ENCODE data around the gene TARS1.

Gene TARS1

DNA sequence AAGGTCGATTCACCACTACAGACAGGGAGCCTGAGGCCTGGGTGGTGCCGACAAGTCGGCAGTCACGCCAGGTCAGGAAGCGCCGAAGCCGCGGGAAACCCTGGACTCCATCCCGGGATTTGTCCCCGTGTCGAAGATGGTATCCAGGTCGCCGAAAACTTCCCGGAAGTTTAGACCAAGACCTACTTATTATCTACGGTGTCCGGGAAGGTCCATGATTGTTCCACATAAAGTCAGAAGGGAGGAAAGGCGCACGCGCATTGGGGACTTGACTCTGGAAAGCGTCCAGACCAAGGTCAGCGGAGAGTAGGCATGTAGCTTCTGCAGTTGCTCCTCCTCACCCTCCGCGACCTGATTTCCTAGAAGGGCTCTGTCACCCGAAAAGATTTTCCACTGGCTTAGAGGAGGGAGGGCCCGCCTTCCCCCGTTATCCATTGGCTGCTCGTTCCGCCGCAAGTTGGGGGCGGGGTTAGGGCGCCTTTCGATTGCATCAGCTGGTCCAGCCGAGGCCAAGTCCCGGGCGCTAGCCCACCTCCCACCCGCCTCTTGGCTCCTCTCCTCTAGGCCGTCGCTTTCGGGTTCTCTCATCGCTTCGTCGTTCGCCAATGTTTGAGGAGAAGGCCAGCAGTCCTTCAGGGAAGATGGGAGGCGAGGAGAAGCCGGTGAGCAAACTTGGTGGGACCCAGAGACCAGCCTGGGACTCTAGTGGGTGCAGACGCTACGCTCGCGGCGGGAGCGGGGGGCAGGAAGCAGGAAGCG lies at the start of gene TARS1:
TSS of gene TARS1 (plus strand) at position 484 of the 759 bp plus-strand sequence. CDS start at position 606, 122 bp downstream.
- peak; percentile 98 for DNase-seq

DNA sequence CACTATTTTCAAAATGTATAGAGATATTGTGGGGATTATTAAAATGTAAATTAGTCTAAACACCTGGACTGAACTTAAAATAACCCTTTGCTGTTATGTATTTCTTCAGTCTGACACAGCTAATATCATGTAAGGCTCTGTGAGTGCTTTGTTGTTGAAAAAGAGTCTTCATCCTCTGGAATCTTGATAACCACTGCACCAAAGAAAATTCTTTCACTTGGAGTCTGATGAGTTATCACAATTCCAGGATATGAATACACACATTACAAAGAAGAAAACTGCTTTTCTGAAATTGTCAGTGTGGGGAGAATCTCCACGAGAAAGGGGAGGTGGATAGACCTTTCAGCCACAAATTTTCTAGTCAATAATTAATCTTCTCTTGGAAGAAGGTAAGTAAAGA lies 42.3 kb upstream of the TARS1 start:
- DNase-seq = no peak

DNA sequence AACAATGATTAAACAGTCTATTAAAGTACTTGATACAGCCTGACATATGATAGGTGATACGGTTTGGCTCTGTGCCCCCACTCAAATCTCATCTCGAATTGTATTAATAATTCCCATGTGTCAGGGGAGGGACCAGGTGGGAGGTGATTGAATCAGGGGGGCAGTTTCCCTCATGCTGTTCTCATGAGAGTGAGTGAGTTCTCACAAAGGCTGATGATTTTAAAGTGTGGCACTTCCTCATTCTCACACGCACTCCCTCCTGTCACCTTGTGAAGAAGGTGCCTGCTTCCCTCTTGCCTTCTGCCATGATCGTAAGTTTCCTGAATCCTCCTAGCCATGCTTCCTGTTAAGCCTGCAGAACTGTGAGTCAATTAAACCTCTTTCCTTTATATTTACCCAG lies 40.1 kb upstream of the TARS1 start:
- DNase-seq = no peak

DNA sequence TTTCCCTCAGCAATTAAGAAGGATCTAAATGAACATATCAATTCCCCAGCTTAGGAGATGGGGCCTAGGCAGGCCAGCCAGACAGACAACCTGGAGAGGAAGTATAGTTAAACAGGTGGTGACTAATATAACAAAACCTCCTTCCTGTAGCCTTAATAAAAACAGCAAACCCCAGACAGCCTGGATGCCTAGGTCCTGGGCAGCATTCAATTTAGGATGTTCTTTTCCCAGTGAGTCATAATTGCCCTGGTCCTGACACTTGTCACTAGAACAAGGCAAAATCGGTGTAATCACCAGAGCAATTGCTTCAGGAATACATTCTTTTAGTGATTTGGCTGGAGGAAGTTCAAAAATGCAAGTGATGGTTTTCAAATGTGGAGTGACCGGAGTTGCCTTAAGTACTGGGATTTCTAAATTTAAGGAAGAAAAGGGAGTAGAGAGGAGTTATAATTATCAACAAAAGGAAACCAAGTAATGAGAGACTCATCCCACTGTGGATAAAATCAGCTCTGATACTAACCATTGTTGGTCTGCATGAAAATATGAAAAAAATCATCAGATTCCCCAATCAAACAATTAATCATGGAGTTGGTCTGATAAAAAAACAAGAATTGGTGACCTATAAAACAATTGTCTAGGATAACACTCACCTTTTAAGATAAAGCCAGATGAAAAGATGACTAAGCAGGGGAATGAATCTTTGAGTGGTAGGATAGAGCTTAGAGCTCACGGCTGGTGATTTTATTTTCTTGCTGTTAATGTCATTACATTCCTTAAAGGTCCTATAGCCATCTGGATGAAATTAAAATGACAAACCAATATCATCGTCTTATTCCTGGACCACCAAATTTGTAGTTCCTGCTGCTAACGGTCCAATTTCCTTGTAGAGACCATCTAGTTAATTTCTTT lies 39.0 kb upstream of the TARS1 start:
- DNase-seq = no peak

DNA sequence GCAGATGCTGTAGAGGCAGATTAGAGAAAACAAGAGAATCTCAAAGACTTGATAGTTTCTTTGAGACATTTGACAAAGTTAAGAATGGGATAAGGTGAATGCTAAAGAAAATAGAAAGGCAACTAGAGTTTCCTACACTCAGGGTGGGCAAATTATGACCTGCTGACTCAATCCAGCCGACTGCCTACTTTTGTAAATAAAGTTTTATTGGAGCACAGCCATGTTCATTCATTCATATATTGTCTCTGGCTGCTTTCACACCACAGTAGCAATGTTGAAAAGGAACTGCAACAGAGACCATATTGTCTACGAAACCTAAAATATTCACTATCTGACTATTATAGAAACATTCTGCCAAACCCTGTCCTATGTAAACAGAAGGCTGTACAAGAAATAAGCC lies 37.6 kb upstream of the TARS1 start:
- no peak for DNase-seq

DNA sequence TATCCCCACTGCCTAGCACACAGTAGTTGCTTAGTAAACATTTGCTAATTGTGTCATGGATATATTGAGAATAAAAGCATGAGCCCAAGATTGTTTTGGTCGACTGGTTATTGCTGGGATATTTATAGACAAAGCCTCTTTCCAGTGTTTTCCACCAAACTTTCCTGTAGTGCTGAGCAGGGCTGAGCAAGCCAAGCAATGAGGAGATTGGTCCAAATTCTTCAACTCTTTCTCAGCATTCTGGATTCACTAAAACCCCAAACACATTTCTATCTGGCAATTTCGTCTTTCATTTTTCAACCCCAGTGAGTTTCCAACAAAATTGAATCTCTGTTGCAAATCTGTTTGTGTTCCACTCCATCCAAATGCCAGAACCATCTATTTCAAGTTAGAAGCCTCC lies 31.9 kb upstream of the TARS1 start:
- DNase-seq = no peak

DNA sequence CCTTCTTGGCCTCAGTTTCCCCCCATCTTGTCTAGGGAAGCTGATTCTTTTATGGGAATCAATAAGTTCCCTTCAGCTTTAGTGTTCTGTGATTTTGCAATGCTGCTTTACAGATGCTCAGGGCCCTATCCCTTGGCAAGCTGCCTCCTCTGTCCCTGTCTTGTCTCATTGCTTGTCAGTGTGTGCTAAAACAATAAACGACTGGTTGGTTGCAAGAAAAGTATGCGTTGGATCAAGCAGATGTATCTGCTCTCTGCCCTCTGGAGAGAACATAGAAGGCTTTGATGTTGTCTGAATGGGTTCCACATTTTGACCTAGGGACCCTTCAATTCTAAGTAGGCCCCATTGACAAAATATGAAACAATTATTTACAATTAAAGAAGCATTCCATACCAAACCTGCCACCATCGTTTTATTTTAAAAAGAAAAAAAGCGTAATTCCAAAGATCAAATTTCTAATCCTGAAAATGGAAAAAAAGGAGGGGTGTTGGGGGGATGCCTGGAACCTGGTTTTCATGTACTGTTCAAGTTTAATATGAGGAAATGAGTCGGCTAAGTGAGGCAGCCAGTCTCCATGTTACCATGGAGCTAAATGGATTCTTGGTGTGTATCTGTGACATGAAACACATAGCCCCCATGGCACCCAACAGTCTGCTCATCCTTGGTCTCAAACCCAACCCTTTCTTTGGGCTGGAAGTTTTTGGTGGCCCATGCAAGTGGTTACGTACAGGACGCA lies 31.2 kb upstream of the TARS1 start:
- DNase-seq = no peak

DNA sequence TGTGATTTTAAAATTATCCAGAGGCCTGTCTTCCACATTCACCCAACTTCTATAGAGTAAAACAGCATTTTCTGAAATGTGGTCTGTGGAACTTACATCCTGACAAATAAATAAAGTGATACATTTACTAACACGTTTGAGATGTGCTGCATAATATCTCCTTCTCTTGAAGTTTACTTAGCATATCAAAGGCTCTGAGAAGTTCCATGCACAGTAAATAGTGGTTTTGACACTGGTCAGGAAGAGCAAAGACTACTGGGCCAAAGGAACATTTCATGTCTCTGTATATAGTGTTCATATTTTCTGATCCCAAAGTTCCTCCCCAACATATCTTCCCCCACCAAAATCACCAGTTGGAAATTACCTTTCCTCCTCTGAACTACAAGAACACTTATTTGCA lies 30.5 kb upstream of the TARS1 start:
- no peak for DNase-seq

DNA sequence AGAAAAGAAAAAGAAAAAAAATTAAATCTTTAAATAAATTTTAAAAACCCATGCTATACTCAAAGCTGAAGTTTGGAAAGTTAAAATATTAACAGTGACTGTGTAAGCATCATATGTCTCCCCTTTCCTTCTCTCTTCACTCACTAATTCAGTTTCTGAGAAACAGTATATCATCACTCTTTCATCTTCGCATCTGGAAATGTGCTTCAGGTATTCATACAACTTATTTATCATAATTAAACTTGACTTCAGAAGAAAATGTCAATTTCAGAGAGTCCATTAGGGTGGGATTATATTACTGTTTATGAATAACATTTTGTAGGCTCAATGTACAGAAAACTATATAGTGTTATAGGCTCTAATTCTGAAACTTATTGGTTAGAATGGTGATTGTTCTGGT lies 29.3 kb upstream of the TARS1 start:
- no peak for DNase-seq

DNA sequence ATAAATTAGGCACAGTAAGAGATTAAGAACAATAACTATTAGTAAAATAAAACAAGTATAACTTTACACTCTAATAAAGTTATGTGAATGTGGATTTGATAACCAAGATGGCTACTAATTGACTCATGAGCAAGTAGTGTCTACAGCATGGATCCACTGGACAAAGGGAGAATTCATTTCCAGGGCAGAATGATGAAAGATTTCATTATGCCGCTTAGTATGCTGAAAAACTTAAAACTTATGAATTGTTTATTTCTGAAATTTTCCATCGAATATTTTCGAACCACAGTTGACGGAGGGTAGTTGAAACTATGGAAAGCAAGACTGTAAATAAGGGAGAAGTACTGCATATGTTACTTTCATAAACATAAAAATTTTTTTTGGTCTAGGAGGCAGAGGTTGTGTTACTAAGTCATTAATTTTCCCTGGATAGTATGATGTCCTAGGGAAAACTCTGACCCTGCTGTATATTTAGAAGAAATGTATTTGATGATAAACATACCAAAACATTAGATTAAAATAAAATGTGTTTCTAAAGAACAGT lies 24.9 kb upstream of the TARS1 start:
- DNase-seq = no peak

DNA sequence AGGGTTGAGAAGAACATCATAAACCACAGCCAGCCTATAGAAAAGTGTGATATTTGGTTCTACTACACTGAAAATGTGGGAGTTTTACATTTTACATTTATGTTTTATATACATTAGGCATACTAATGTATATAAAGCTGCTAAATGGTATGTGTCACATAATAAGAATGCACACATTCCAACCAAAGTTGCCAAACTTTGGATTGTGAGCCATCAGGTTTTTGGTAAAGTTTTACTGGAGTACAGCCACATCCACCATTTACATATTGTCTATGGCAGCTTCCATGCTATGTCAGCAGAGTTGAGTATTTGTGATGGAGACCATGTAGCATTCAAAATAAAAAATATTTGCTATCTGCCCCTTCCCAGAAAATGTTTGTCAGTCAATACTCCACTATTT lies 23.1 kb upstream of the TARS1 start:
- DNase-seq = no peak

DNA sequence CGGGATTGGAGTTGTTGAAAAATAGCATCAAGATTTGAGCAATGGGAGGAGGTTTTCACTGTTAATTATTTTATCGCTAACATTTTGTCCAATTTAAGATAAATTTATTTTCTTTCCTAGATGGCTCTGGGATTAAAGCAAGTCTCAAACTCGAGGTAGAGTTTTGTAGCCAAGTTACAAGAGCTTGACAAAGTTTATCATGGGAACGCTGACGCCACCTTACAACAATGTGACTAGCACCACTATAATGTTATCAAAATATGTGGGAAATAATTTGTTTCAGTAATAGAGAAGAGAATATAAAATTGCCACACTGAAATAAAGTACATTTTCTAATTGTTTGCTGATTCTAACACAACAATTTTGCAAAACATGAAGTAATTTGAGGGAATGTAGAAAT lies 19.8 kb upstream of the TARS1 start:
- no peak for DNase-seq

DNA sequence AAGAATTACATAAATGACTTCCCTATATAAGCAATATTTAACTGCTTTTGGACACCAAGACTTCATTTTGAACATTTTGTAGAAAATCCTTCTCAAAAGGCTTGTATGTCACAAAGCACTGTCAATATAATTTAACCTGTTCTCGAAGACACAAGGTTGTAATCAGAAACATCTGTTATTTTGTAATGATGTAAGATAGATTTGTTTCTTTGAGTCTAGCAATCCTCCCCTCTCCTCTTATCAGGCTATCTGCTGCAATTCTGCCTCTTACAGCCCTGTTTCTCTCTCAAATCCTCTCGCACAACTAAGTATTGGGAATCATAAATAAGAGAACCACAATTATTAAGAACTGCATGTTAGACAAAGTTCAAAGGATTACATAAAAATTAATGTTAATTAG lies 18.6 kb upstream of the TARS1 start:
- DNase-seq = no peak

DNA sequence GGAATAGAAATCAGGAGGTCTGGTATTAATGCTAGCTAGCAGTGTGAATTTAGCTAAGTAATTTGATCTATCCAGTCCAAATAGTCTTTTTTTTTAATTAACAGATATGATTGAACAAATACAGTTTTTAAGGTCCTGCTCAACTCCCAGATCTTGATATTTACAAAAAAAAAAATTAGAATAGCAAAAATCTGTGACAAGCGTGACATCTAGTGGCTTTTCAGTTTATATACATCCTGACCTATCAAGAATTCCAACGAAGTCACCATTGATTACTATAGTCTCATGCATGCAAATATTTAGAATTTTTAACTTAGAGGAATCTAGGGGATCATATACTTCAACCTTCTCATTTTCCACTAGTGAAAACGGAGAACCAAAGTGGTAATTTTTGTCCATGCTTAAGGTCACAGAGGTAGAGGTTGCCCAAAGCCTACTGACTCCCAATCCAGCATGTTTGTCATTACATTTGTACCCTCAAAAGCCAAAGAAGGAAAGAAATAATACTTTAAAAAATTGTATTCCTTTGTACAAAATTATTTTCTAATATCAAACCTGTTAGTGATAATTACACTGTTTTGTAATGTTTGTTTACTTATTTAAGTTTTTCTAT lies 17.6 kb upstream of the TARS1 start:
- DNase-seq = no peak

DNA sequence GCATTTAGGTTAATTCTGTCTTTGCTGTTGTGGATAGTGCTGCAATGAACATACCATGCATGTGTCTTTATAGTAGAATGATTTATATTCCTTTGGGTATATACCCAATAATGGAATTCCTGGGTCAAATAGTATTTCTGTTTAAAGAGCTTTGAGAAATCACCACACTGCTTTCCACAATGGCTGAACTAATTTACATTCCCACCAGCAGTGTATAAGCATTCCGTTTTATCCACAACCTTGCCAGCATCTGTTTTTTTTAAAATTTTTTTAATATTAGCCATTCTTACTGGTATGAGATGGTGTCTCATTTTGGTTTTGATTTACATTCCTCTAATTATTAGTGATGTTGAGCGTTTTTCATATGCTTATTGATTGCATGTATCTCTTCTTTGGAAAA lies 15.5 kb upstream of the TARS1 start:
- DNase-seq = no peak

DNA sequence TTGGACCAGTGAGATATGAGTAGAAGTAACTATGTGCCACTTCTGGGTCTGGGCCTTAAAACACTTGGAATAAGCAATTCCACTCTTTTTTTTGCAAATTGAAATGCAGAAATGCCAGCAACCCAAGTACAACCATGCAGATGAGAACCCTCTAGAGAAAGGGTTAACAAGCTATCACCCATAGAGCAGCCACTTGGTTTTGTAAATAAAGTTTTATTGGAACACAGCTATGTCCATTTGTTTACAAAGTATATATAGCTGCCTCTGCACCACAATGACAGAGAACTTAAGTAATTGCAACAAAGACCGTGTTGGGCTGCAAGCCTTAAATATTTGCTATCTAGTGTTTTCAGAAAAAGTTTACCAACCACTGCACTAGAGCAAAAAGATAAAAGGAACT lies 9.8 kb upstream of the TARS1 start:
- DNase-seq = no peak

DNA sequence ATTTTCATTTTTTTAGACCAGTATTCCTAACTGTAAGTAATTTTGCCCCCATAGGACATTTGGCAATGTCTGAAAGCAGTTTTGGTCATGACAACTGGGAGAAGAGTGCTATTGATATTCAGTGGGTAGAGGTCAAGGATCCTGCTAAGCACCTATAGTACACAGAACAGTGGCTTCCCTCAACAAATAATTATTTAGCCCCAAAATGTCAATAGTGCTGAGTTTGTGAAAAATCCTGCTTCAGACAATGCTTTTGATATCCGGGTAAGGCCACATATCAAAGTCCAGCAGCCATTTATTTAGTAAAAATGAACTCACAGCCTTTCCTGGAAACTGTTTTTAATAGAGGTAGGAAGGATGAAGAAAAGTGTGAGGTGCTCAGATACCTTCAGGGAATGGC lies 8.1 kb upstream of the TARS1 start:
- DNase-seq = no peak

DNA sequence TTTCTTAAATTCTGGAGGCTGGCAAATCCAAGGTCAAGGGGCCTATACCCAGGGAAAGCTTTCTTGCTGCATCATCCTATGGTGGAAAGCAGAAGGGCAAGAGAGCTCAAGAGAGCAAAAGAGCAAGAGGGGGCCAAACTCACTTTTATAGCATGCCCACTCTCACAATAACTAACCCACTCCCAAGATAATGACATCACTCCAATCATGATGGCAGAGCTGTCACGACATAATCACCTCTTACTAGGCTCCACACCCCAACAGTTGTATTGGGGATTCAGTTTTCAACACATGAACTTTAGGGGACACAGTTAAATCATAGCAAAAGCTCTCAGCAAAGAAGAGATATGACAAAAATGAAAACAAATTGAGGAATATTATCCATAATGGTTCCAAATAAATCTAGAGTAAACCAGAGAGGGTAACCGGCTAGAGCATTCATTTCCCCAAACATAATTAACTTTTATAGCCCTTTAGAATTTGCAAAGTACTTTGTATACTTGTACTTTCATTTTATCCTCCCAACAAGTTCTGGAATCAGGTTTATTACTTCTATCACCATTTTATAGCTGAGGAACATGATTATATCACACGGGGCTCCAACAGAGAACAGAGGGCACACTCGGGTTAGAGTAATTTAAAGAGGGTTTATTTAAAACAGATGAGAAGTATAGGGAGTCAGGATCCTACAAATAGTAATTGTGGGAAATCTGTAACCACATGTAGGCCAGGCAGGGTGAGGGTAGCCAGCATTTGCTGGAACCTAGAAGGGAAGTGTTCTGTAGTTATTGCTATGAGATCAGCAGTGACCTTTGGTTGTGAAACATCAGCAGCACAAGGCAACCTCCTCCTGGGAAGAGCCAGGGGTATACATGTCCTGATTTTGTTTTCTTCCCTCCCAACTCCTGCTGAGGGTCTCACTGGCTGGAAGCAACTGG lies 7.2 kb upstream of the TARS1 start:
- no peak for DNase-seq

DNA sequence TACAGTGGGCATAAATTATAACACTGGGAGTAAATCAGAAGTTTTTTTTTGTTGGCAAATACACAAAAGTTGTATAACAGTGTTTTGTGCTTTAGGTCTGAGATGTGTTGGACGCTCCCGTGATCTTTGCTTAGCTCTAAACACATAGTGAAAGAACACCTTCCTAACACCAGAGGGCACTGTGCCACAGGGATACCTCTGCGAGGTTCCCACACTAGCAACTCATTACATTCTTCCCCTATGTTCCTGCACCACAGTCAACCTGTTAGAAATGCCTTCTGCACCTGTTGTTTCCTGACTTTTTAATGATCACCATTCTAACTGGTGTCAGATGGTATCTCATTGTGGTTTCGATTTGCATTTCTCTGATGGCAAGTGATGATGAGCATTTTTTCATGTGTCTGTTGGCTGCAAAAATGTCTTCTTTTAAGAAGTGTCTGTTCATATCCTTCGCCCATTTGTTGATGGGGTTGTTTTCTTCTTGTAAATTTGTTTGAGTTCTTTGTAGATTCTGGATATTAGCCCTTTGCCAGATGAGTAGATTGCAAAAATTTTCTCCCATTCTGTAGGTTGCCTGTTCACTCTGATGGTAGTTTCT lies 4.8 kb upstream of the TARS1 start:
- DNase-seq = peak; percentile 72

DNA sequence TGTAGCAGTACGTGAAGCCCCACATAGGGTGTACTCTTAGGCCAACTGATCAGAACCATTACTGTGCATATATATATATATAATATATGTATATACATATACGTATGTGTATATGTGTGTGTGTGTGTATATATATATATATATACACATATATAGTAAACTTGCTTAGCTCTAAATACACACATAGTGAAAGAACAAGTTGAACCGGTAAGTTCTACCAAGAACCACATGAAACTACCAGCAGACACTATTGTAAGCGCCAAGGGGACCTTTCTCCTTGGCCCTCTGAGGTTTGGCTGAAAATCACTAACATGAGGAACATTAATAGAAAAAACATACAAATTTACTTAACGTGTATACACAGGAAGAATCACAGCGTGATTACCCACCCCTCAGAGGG lies 1.8 kb upstream of the TARS1 start:
- DNase-seq = no peak

DNA sequence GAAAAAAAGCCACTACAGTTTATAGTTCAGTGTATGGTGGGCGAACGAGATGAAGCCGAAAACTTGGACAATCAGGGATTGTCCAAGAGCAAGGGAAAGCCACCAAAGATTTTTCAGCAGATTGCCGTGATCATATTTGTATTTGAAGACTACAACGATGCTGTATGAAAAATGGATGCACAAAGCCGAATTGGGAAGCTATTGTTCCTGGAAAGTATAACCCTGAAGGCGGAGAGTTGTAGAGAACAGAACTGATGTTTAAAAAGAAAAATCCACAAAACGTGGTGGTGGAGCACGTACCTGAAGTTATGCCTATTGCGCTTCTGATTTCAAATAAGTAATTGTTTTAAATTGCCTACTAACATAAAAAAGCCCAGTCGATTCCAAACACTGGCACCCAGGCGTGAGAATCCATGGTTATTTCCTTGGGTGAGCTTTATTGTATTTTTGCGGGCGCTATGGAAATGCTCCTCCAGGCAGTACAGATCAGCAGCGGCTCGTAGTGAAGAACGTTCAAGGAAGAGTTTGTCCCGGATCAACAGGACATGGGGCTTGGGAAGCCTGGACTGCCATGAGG lies 772 bp upstream of the TARS1 start:
- no peak for DNase-seq
